Measurements from ENCODE around the gene ZNF827. TPM values are rescaled to one million over a fixed set of nuclear protein-coding genes. Genes with fewer than 3 reads are reported as not detected.
A peak's percentile ranks its signal among the peaks of the same experiment; 100 is the strongest.

ZNF827 gene
- total RNA-seq, 1 experiment from 2014 or later, result 19.1 TPM

DNA sequence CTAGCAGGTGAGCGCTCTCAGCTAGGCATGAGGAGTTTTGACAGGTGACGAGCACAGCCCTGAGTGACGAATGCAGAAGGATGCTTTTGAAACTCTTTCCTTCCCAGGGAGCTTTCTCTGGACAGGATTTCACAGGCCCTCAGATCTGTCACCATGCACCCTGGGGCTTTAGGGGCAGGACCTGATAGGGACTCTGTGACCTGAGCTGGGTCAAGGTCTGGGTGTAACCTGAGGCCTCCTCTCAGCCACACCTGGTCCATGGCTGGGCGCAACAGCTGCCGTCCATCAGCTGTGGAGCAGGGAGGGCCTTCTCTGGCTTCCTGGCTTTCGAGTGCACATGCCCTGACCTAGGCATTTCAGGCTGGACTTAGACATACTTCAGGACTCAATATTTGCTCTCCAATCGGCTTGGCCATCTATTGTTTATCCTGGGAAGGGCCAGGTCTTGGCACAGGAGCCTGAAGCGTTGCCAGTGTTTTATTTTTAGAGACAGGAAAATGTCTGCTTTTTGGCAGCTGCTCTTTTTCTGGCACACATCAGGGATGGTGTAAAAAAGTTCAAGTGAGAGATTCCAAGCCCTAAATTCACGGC is 202.3 kb downstream of the ZNF827 start:
- intact Hi-C loops (cut with micrococcal nuclease), result no loop called here
- peak overlapping the region; percentile 85; the same call in 1 of the 2 replicates for H3K4me2 ChIP-seq (ENCODE audit: low read length)
- H3K4me3 ChIP-seq (replicated peaks in 1 of 2; ENCODE audit: low read depth in 1 of 2, low read length in 2 of 2), result no peak overlapping the region
- ChIA-PET RAD21 (ENCODE audit: low non-redundant PET in 1 of 2, low total read pairs in 2 of 2, uncharacterized antibody in 2 of 2, unreplicated experiment in 2 of 2) (no interaction called here), POLR2A (no interaction called here), CTCF (no interaction called here)
- H3K9me2 ChIP-seq (ENCODE audit: insufficient read depth), result no peaks in the 10 kb centered on the region
- H3K9me3 ChIP-seq (ENCODE audit: control insufficient read depth in 1 of 2, insufficient read depth in 1 of 2, low read depth in 1 of 2, low read length in 2 of 2), result no peaks in the 10 kb centered on the region
- no peaks in the 10 kb centered on the region for H3K36me3 ChIP-seq (ENCODE audit: control insufficient read depth in 1 of 2, insufficient read depth in 2 of 2, low read length in 2 of 2)
- BruUV-seq (replicated peaks), result no TSS peak
- no peaks in the 10 kb centered on the region for H3K27me3 ChIP-seq (ENCODE audit: insufficient read depth, low read length)
- TF ChIP-seq JUND (IDR thresholded peaks at IDR 0.05) (no peak), SIN3A (IDR thresholded peaks at IDR 0.05; ENCODE audit: low read depth) (no peak), POLR2A (IDR thresholded peaks at IDR 0.05; ENCODE audit: borderline replicate concordance, extremely low read depth, insufficient read depth, insufficient read length) (no peak), SP1 (IDR thresholded peaks at IDR 0.05; ENCODE audit: low read depth) (no peak), YY1 (IDR thresholded peaks at IDR 0.05; ENCODE audit: extremely low read depth, insufficient replicate concordance, low read depth, low read length) (no peak), SRF (IDR thresholded peaks at IDR 0.05; ENCODE audit: low read depth) (no peak)
- TF ChIP-seq, protein P1, sequence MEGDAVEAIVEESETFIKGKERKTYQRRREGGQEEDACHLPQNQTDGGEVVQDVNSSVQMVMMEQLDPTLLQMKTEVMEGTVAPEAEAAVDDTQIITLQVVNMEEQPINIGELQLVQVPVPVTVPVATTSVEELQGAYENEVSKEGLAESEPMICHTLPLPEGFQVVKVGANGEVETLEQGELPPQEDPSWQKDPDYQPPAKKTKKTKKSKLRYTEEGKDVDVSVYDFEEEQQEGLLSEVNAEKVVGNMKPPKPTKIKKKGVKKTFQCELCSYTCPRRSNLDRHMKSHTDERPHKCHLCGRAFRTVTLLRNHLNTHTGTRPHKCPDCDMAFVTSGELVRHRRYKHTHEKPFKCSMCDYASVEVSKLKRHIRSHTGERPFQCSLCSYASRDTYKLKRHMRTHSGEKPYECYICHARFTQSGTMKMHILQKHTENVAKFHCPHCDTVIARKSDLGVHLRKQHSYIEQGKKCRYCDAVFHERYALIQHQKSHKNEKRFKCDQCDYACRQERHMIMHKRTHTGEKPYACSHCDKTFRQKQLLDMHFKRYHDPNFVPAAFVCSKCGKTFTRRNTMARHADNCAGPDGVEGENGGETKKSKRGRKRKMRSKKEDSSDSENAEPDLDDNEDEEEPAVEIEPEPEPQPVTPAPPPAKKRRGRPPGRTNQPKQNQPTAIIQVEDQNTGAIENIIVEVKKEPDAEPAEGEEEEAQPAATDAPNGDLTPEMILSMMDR (IDR thresholded peaks at IDR 0.05 in 2 of 3, conservative IDR thresholded peaks at IDR 0.05 in 1 of 3; ENCODE audit: borderline replicate concordance in 1 of 3, insufficient read depth in 1 of 3, low read depth in 2 of 3, low read length in 2 of 3), result no peak
- H3K79me2 ChIP-seq (ENCODE audit: insufficient read depth, low read length), result no peaks in the 10 kb centered on the region
- no peak overlapping the region for H3K27ac ChIP-seq (ENCODE audit: low read depth, low read length)
- H3K4me1 ChIP-seq (ENCODE audit: control insufficient read depth in 1 of 2, insufficient read depth in 2 of 2, low read length in 2 of 2), result peaks cover 19 to 46% of the 10 kb centered on the region in 2 experiments
- ATAC-seq (no peak), DNase-seq (ENCODE audit: low read depth, low spot score) (no peak)
- H2AFZ ChIP-seq (ENCODE audit: low read depth, low read length, poor library complexity, severe bottlenecking), result no peak overlapping the region
- no peak overlapping the region for H3K9ac ChIP-seq (ENCODE audit: low read length)
- no peaks in the 10 kb centered on the region for H4K20me1 ChIP-seq (ENCODE audit: insufficient read depth)

GRCh38 chr4:145735827-145736226 is 202.8 kb downstream of the ZNF827 start:
- Histone ChIP-seq H3K4me1 (ENCODE audit: control insufficient read depth in 1 of 2, insufficient read depth in 2 of 2, low read length in 2 of 2) (peaks cover 19 to 46% of the 10 kb centered on the region in 2 experiments), H4K20me1 (ENCODE audit: insufficient read depth) (no peaks in the 10 kb centered on the region), H3K4me2 (ENCODE audit: low read length) (peak overlapping the region; percentile 85), H3K9ac (ENCODE audit: low read length) (no peak overlapping the region), H3K9me2 (ENCODE audit: insufficient read depth) (no peaks in the 10 kb centered on the region), H2AFZ (ENCODE audit: low read depth, low read length, poor library complexity, severe bottlenecking) (no peak overlapping the region), H3K79me2 (ENCODE audit: insufficient read depth, low read length) (no peaks in the 10 kb centered on the region), H3K27ac (ENCODE audit: low read depth, low read length) (no peak overlapping the region), H3K27me3 (ENCODE audit: insufficient read depth, low read length) (no peaks in the 10 kb centered on the region), H3K9me3 (ENCODE audit: control insufficient read depth in 1 of 2, insufficient read depth in 1 of 2, low read depth in 1 of 2, low read length in 2 of 2) (no peaks in the 10 kb centered on the region), H3K36me3 (ENCODE audit: control insufficient read depth in 1 of 2, insufficient read depth in 2 of 2, low read length in 2 of 2) (no peaks in the 10 kb centered on the region), H3K4me3 (replicated peaks in 1 of 2; ENCODE audit: low read depth in 1 of 2, low read length in 2 of 2) (no peak overlapping the region)
- TF ChIP-seq SP1 (IDR thresholded peaks at IDR 0.05; ENCODE audit: low read depth) (no peak; the same call in 1 of the 2 replicates), YY1 (IDR thresholded peaks at IDR 0.05; ENCODE audit: extremely low read depth, insufficient replicate concordance, low read depth, low read length) (no peak), POLR2AphosphoS5 (IDR thresholded peaks at IDR 0.05; ENCODE audit: low read depth, low read length) (no peak)
- ChIA-PET POLR2A (no interaction called here), RAD21 (ENCODE audit: low non-redundant PET in 1 of 2, low total read pairs in 2 of 2, uncharacterized antibody in 2 of 2, unreplicated experiment in 2 of 2) (no interaction called here), CTCF (no interaction called here)
- intact Hi-C loops (cut with micrococcal nuclease), result loop anchor here (2.0 kb wide), 2 partner anchors 73 to 203 kb away; partner anchors contain the start of gene ZNF827
- ATAC-seq (no peak), DNase-seq (ENCODE audit: low read depth, low spot score) (no peak)
- no TSS peak for BruUV-seq (replicated peaks)

Measured in HCT116 (cell line).